GM18520 (cell line): ENCODE measurements around the gene FBLN2.

ENCODE experiments used
- ATAC-seq: cut with Tn5 transposase; IDR thresholded peaks from one replicate; pipeline ENCODE4 v1.9.1; 2021; ENCODE audit not compliant: unreplicated experiment

FBLN2 gene

DNA sequence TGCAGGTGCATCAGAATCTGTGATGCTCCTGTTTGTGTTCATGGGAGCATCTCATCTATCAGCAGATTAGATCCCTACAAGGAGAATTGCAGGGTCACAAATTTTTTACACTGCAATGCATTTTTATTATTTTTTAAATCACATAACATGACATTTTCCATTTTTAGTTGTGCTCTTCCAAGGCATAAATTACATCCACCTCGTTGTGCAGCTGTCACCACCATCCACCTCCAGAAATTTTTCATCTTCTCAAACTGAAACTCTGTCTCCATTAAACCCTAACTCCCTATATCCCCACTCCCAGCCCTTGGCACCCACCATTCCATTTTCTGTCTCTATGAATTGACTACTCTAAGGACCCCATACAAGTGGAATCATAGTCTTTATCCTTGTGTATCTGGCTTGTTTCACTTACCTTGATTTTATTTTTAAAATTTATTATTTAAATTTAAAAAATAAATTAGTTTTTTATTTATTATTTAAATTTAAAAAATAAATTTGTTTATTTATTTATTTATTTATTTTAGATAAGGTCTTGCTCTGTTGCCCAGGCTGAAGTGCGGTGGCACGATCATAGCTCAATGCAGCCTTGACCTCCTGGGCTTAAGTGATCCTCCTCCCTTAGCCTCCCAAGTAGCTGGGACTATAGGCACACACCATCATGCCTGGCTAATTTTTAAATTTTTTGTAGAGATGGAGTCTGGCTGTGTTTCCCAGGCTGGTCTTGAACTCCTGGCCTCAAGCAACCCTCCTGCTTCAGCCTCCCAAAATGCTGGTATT, 47.7 kb downstream of the FBLN2 start:
- no peak for ATAC-seq

DNA sequence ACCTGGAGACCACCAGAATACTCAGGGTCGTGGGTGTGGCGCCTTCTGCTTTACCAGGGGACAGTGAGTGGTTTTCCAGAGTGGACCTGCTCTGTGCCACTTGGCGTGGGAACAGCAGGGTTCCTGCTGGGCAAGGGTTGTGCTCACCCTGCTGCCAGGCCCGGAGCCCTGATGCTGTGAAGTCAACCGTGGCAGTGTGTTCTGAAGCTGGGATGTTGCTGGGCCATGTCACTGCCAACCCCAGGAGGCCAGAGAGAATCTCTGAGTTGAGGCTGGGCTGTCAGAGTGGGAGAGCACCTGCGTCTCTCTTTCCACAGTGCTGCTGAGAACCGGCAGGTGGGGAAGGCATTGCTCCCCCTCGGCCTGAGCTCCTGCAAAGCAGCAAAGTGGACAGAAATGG, 48.7 kb downstream of the FBLN2 start:
- ATAC-seq: no peak

DNA sequence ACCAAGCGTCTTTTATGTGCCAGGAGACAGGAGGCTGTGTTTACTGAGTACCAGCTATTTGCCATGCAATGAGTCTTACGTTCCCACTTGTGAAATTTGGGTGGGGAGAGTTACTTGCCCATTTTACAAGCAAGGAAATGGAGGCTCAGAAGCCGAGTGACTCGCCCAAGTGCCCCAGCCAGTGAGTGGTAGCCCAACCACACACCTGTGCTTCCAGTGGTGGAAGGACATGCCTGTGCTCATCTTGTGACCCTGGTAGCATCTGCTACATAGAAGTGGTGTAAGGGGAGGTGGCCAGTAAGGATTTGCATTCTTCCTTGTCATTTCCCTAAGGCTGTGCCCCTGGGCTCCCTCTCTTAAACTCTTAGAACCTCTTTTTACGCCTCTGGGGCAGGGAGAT, 49.3 kb downstream of the FBLN2 start:
- no peak for ATAC-seq

- no peak for ATAC-seq
Observed at GRCh38 chr3:13598926-13599886, 50.3 kb downstream of the FBLN2 start.

GRCh38 chr3:13599887-13600450, 51.0 kb downstream of the FBLN2 start:
- no peak for ATAC-seq

GRCh38 chr3:13600950-13601691, 52.2 kb downstream of the FBLN2 start:
- ATAC-seq: no peak

DNA sequence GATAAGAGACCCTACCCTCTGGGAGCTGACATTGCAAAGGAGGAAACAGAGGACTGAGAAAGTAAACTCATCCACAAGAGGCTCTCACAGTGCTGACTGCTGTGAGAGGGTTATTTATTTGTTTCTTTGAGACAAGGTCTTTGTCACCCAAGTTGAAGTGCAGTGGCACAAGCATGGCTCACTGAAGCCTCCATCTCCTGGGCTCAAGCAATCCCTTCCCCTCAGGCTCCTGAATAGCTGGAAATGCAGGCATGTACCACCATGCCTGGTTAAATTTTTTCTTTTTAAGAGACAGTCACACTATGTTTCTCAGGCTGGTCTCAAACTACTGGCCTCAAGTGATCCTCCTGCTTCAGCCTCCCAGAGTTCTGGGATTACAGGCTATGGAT, 52.8 kb downstream of the FBLN2 start:
- no peak for ATAC-seq

- ATAC-seq: no peak
Observed at GRCh38 chr3:13605555-13605954, 56.6 kb downstream of the FBLN2 start.

- no peak for ATAC-seq
Observed at GRCh38 chr3:13607821-13608597, 59.1 kb downstream of the FBLN2 start.

GRCh38 chr3:13608969-13609725, 60.2 kb downstream of the FBLN2 start:
- no peak for ATAC-seq

DNA sequence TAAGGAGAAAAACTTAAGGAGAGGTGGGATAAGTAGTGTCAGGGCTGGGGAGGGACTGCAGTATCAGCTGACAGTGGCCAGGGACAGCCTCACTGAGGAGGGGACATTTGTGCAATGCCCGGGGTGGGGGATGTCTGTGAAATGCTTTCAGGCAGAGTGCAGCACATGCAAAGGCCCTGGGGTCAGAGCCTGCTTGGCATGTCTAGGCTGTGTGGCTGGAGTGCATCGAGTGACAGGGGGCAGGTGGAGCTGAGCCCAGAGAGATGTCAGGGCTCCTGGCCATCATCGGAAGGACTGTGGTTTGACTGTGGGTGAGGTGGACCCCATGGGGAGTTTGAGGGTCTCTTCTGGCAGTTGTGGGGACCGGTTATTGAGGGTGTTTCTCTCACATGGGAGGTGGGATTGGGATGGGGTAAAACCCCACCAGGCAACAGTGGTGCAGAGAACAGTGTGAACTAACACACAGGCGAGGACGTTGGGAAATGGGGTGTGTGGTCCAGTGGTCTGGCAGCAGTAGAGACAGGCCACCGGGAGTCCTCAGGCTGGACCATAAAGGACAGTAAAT, 61.2 kb downstream of the FBLN2 start:
- no peak for ATAC-seq

DNA sequence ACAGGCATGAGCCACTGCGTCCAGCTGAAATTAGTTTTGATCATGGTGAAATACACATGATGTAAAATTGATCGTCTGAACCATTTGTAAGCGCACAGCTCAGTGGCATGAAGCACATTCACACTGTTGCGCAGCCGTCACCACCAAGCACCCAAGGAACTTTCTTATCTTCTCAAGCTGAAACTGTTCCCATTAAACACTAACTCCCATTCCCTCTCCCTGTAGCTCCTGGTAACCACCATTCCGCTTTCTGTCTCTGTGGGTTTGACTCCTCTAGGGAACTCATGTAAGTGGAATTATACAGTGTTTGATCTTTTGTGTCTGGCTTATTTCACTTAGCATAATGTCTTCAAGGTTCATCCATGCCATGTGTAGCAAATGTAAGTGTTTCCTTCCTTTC, 62.3 kb downstream of the FBLN2 start:
- no peak for ATAC-seq

DNA sequence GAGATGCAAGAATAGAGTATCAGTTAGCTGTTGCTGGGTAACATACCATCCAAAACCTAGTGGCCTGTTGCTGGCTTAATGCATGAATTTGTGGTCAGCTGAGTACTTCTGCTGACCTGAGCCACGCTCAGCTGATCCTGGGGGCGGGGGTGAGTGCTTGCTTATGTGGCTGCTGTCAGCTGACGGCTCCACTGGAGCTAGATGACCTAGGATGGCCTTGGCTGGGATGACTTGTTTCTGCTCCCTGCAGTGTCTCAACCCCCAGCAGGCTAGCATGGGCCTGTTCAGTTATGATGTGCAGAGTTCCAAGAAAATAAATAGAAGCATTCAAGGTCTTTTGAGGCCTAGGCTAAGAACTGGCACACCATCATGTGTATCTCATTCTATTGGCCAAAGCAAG, 63.9 kb downstream of the FBLN2 start:
- no peak for ATAC-seq

- no peak for ATAC-seq
Observed at GRCh38 chr3:13613343-13614190, 64.6 kb downstream of the FBLN2 start.

- no peak for ATAC-seq
Observed at GRCh38 chr3:13614607-13615006, 65.7 kb downstream of the FBLN2 start.

- no peak for ATAC-seq
Observed at GRCh38 chr3:13615019-13615528, 66.1 kb downstream of the FBLN2 start.

- no peak for ATAC-seq
Observed at GRCh38 chr3:13616359-13616758, 67.4 kb downstream of the FBLN2 start.

- no peak for ATAC-seq
Observed at GRCh38 chr3:13617097-13617738, 68.3 kb downstream of the FBLN2 start.
